Epithelial cell of proximal tubule (primary cell): Measurements from ENCODE around the gene CKMT1A. TPM values are rescaled to one million over a fixed set of nuclear protein-coding genes. Genes with fewer than 3 reads are reported as not detected.
"Not testable (repeated sequence)": the region's sequence is repeated elsewhere in the genome, so short reads cannot be mapped to it uniquely, and the experiment has no call there.

ENCODE experiments used
- DNase-seq: peaks from one replicate; pipeline ENCODE4 v3.0.0-alpha.2; 2011; ENCODE audit warnings: low read depth
- H3K4me3 ChIP-seq: 2 replicates; pipeline ENCODE4 v1.5.1; 2011; ENCODE audit warnings: low read depth, mild to moderate bottlenecking, low read length
- total RNA-seq: library from RNA; depleted of rRNA; stranded (reverse); fragments of >200 nt; gene quantifications from 2 replicates; pipeline ENCODE4 v1.2.3, GENCODE V29; 2015
- TF ChIP-seq, protein P1 (sequence below): conservative IDR thresholded peaks from 2 replicates; pipeline ENCODE4 v1.5.1; 2012; ENCODE audit warnings: low read depth, mild to moderate bottlenecking, low read length

CKMT1A gene
- total RNA-seq, 1 donor from 2014 or later = 8.1 TPM

DNA sequence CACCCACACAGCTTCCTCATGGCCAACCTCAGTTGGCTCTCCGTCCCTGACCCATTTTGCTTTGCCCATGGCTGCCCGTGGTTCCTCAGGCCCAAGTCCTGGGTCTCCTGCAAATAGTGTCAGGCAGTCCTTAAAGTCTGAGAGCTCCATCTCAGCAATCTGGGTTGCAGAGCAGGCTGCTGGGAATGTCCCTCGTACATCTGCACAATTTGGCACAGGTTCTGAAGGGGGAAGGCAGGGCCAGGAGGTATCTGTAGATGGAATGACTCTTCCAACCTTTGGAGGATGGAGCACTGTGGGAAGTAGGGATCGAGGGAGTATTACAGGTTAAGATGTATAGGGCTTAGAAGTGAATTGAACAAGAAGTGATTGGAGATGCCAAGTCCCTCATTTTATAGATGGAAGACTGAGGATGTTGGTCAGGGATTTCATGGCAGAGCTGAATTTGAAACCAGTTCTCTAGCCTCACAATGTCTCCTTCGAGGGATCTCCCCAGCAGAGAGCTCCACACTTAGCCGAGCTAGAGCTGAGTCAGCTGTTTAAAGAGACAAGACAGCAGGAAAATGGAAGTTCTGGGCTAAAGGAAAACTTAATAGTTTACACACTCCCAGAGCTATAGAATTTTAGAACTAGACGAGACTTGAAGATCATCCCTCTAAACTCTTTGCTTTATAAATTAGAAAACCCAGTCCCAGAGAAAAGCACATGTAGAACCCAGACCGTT, 9.2 kb downstream of the CKMT1A start:
- DNase-seq = no peak
- TF ChIP-seq, protein P1, sequence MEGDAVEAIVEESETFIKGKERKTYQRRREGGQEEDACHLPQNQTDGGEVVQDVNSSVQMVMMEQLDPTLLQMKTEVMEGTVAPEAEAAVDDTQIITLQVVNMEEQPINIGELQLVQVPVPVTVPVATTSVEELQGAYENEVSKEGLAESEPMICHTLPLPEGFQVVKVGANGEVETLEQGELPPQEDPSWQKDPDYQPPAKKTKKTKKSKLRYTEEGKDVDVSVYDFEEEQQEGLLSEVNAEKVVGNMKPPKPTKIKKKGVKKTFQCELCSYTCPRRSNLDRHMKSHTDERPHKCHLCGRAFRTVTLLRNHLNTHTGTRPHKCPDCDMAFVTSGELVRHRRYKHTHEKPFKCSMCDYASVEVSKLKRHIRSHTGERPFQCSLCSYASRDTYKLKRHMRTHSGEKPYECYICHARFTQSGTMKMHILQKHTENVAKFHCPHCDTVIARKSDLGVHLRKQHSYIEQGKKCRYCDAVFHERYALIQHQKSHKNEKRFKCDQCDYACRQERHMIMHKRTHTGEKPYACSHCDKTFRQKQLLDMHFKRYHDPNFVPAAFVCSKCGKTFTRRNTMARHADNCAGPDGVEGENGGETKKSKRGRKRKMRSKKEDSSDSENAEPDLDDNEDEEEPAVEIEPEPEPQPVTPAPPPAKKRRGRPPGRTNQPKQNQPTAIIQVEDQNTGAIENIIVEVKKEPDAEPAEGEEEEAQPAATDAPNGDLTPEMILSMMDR = no peak

DNA sequence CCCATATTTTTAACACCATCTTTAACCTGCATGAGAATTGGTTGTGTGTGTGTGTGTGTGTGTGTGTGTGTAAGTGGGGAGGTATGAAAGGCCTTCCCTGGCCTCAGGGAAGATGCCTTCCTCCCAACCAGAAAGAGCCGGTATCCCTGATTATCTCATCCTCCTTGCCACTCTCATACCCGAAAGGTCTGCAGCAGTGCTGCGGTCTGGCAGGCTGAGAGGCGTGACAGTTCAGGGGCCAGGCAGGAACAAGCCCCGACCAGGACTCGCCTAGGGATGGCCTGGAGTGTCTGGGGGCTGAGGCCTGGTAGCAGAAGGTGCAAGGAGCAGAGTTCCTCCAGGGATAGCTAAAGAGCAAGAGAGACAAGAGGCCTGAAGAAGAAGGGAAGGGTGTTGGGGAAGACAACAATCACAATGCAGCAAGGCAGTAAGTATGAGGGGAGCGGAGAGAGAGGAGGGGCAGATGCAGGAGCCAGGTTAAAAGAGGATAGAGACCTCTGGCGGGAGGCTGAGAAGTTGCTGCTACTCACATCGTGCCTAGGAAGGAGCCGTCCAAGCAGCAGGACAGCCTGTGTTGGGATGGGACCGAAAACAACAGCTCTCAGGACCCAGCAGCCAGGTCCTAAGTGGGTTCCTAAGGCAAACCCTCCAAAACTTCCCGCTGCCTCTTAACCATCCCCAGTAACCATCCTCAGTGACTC, 16.9 kb downstream of the CKMT1A start:
- not testable (repeated sequence) for H3K4me3 ChIP-seq, DNase-seq

More for the DNA sequence above, 9.2 kb downstream of the CKMT1A start:
- H3K4me3 ChIP-seq = no peak overlapping the region

DNA sequence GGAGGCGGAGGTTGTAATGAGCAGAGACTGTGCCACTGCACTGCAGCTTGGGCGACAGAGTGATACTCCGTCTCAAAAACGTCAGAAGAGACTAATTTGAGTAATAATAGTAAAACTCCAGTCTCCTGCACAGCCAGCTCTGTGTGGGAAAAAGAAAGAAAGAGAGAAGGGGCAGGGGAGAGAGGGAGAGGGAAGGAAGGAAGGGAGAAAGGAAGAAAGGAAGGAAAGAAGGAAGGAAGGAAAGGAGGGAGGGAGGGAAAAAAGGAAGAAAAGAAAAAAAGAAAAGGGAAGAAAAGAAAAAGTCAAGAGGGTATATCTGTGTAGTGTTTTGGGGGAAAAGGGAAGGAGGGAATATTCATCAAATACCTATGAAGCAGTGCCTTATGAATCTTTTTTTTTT, 29.5 kb downstream of the CKMT1A start:
- DNase-seq = no peak
- H3K4me3 ChIP-seq = no peak overlapping the region
- TF ChIP-seq, protein P1 = no peak

DNA sequence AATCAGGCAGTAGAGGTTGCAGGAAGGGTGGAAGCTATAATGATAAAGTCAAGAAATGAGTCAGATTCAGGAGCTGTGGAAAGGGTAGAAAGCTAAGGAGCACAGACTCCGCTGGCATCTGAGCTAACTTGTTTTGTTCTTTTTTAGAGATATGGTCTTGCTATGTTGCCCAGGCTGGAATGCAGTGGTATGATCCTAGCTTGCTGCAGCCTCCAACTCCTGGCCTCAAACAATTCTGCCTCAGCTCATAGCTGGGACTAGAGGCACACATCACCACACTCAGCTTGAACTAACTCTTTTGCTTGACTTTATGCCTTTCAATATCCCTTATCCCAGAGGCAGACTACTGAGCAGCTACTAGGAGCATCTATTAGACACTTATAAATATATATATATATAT, 32.6 kb downstream of the CKMT1A start:
- not testable (repeated sequence) for H3K4me3 ChIP-seq, DNase-seq

DNA sequence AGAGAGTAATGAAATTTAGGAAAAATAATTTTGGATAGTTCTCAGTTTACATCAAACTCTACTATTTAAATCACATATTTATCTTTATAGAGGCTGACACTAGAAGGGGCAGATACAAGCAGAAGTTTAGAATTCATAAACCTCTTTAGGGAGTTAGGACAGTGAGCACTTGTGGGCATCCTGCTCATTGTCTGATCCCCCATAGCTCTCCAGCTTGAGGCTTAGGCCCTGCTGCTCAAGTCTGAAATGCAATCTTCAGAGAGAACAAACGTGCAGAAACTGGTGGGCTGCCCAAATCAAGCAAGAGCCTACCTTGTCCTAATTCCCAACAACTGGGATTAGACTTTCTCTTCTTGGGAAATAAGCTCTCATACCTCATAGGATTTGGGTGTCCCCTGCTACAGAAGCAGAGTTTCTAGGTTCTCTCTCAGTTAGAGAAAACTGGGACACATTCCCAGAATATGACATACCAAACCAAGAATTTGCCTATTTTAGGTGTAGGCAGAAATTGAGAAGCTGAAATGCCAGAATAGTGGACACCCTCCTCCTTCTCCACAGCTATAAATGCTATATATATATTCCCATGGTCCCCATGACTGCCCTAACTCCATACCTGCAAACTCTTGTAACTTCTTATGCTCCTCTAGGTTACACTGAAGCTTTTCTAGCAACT, 34.5 kb downstream of the CKMT1A start:
- not testable (repeated sequence) for DNase-seq, H3K4me3 ChIP-seq

DNA sequence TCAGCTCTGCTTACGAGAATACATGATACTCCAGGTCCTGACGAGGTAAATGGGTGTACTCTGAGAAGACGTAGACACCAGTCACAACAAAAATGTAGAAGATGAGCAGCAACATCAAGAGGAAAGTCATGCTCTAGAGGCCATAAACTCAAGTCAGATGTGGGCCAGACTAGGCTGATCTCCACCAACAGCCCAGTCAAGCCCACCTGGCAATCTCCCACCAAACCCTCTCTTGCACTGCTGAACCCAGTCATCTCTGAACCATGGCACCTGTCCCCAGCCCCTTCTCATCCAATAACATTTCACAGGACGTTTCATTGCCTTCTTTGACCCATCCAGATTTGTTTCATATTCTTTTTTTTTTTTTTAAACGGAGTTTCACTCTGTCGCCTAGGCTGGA, 41.8 kb downstream of the CKMT1A start:
- H3K4me3 ChIP-seq = no peak overlapping the region
- TF ChIP-seq, protein P1 = no peak
- DNase-seq = no peak

DNA sequence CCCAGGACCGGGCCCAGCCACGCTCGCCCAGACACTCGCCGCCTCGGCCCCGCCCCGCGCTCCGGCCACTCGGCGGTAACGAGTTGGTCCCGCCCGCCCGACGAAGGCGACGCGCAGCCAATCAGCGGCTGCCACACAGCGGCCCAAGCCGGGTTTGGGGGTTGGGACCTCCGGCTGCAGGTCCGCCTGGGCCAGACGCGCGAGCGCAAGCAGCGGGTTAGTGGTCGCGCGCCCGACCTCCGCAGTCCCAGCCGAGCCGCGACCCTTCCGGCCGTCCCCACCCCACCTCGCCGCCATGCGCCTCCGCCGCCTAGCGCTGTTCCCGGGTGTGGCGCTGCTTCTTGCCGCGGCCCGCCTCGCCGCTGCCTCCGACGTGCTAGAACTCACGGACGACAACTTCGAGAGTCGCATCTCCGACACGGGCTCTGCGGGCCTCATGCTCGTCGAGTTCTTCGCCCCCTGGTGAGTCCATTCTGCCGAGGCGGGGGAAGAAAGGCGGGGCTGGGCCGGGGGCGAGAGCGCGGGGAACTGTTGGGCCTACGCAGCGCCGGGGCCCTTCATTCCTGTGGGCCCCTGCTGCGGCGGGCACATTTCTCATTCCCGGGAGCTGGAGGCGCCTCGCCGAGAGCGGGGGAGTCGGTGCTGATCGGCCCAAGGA, 52.7 kb downstream of the CKMT1A start, which contains the start of gene PDIA3:
Gene PDIA3, plus strand, starts transcription at position 194 of the 658 bp plus-strand sequence. Its CDS starts 102 bp downstream, at position 296.
- DNase-seq = not testable (repeated sequence)

DNA sequence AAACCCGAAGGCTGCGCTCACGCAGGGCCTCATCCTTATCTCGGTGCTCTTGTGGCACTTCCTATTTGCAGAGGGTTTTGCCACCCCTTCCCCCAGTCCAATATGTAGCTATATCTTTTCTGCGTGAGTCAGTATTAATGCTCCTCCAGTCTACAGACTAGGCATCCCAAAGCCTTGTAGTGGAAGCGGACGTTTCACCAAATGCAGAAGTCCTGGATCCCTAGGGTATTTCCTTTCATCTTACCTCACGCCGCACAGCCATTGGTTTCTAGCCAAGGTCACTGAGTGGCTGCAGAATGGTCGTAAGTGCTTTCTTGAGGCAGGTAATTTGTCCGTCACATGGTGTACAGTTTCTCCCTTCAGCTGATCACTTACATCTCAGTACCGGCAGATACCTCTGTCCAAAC, 53.2 kb downstream of the CKMT1A start:
- DNase-seq = not testable (repeated sequence)

More for the DNA sequence above, 52.7 kb downstream of the CKMT1A start, which contains the start of gene PDIA3:
- peak within 1 kb of the TSS; percentile 81 for H3K4me3 ChIP-seq

DNA sequence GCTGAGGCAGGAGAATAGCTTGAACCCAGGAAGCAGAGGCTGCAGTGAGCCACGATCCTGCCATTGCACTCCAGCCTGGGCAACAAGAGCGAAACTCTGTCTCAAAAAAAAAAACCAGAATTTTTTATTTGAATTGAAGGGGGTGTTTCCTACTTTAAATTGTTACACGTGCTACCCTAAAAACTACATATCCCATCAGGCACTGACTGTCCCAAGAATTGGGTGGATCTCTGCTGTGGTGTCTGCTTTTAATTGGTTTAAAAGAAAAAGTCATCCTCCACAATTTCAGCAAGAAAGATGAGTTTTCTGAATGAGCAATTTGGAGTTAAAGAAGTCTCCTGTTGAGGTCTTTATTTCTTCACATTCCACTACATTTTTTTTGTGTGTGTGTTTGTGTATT, 54.7 kb downstream of the CKMT1A start:
- no peak overlapping the region for H3K4me3 ChIP-seq
- DNase-seq = no peak
- TF ChIP-seq, protein P1 = no peak

More for the DNA sequence above, 53.2 kb downstream of the CKMT1A start:
- peak overlapping the region; percentile 81 for H3K4me3 ChIP-seq

Other genes with a start within 250 kb of the CKMT1A start
- 17.5 and 28.8 TPM in 2 replicates for gene TP53BP1, start 200.7 kb upstream of the CKMT1A start, total RNA-seq
- gene MAP1A, start 176.3 kb upstream of the CKMT1A start, total RNA-seq = 0.72 and 1.7 TPM in 2 replicates
- gene PPIP5K1, start 103.7 kb upstream of the CKMT1A start, total RNA-seq = 5.9 and 6.7 TPM in 2 replicates
- gene CKMT1B, start 99.8 kb upstream of the CKMT1A start, total RNA-seq = 2.9 and 4.3 TPM in 2 replicates
- gene STRC, start 75.1 kb upstream of the CKMT1A start, total RNA-seq = 0.07 and 0.17 TPM in 2 replicates
- 0.07 and 0.17 TPM in 2 replicates for gene CATSPER2, start 45.0 kb upstream of the CKMT1A start, total RNA-seq
- gene PDIA3, start 52.6 kb downstream of the CKMT1A start, total RNA-seq = 216 and 243 TPM in 2 replicates
- 5.1 and 7.6 TPM in 2 replicates for gene ELL3, start 83.1 kb downstream of the CKMT1A start, total RNA-seq
- gene SERF2, start 98.5 kb downstream of the CKMT1A start, total RNA-seq = 621 and 1,163 TPM in 2 replicates
- not detected in 2 replicates for gene SERINC4, start 106.4 kb downstream of the CKMT1A start, total RNA-seq
- 15.6 and 28.0 TPM in 2 replicates for gene HYPK, start 106.7 kb downstream of the CKMT1A start, total RNA-seq
- gene MFAP1, start 130.8 kb downstream of the CKMT1A start, total RNA-seq = 24.1 and 35.7 TPM in 2 replicates
- 20.7 and 35.9 TPM in 2 replicates for gene WDR76, start 133.1 kb downstream of the CKMT1A start, total RNA-seq